ENCODE data around the gene VPS13D.

GRCh38 chr1:12445257-12445656 lies 215.4 kb downstream of the VPS13D start:
- TF ChIP-seq REST (IDR thresholded peaks at IDR 0.05) (no peak), CTCF (IDR thresholded peaks at IDR 0.05; ENCODE audit: low read depth, low read length, missing input control) (no peak), SP1 (IDR thresholded peaks at IDR 0.05) (no peak), TAF1 (conservative IDR thresholded peaks at IDR 0.05) (no peak), JUND (IDR thresholded peaks at IDR 0.05) (no peak), MAX (IDR thresholded peaks at IDR 0.05) (no peak)

Data from liver (tissue), 3 donors.